Activated CD4-positive, alpha-beta T cell treated with anti-CD3 and anti-CD28 coated beads, Interleukin-2, amount 50 U/mL, for 48 hours (primary cell): ENCODE results near the gene PFKFB2.

Experiments used
- DNase-seq, 2 experiments: peaks; one replicate each; pipeline ENCODE4 v3.0.0-alpha.2; 2020

PFKFB2 gene

GRCh38 chr1:207022996-207023679 lies 29.9 kb upstream of the PFKFB2 start:
- DNase-seq, result no peak

- peak; percentile 14 to 26 for DNase-seq
Measured at GRCh38 chr1:207024202-207025145, 28.6 kb upstream of the PFKFB2 start.

GRCh38 chr1:207025146-207025880 lies 27.8 kb upstream of the PFKFB2 start:
- no peak for DNase-seq

DNA sequence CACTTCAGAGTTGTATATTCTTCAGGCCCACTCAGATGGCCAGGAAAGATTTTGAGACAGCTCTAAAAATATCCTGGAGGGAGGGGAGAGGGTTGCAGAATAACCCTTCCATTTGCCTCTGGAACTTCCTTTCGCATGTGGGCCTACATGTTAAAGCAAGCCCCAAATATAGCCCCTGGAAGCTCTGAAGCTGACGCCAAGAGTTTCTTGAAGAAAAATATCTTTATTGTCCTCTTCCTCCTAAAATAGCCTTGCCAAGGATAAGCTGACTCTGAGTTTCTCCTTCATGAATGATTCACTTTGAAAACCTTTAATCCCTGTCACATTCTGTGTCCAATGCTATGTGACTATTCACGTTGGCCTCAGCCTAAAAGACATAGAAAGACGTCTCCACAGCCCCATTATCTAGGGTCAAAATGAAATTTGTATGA lies 27.0 kb upstream of the PFKFB2 start:
- no peak for DNase-seq

DNA sequence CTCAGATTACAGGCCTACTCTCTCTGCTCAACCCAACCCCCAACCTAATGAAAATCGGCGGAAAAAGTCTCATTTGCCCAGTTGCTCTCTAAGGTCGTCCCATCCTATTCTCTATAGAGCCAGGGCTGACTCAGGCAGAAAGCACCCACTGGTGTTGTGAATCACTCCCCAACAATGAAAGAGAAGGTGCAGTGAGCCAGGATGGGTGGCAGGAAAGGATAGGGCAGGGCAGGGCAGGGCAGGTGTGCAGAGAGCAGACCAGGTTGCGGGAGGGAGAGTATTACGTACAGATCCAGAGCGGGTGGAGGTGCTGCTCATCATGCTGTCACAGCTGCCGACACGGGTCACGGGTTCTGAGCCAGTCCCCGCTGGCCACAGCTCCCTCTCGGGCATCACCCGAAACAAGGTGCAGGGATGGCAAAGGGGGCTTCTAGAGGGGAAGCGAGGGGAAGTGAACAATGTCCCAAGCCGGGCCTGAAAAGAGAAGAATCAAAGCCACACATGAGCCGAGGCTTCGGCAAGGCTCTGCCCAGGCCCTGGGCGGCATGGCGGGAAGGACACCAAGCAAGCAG lies 25.8 kb upstream of the PFKFB2 start:
- no peak for DNase-seq

DNA sequence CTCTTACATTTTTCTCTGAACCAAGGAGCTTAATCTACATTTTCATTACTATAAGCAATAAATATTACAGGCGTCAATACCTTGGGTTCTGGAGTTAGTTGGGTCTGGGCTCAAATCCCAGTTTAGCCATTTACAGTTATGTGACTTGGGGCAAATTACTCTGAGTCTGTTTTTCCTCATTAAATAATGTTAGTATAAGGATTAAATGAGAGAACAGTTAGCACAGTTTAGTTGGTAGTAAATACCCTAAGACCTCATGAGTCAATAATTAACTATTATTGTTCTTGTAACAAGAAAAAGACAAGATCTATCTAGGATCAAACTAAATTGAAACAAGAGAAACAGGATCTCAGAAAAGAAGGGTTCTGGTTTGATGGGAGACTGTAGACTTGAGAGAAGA lies 25.2 kb upstream of the PFKFB2 start:
- no peak for DNase-seq

DNA sequence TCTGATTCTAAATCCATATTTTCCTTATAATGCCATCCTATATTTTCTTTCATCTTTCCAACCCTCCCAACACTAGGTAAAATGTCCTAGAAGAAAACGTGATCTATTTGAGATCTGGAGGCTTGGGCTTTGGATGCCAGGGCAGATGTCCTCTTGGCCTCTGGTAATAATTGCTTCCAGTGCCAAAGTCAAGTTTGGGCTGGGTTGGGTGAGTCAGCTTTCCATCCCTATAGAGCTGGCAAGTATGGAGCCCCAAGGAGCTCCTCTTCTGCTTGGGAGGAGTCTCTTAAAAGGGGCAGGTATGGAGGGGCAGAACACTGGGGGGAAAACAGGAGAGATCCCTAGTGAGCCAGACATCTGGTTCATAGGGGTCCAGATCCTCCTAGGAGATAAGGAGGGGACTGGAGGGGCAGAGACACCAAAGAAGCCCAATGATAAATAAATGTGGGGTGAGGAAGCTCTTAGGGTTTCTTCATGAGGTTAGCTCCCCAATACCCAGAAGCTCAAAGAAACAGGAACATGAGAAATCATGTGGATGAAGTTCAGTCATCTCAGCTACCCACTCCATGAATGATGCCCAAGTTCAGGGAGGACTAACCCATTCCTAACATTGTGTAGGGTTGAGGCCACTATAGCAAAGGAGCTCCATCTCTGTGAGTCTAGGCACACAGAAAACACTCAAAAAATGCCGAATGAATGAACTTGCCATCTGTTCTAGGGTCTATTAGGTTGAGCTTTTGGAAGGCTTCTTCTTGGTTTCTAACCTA lies 24.0 kb upstream of the PFKFB2 start:
- no peak for DNase-seq

DNA sequence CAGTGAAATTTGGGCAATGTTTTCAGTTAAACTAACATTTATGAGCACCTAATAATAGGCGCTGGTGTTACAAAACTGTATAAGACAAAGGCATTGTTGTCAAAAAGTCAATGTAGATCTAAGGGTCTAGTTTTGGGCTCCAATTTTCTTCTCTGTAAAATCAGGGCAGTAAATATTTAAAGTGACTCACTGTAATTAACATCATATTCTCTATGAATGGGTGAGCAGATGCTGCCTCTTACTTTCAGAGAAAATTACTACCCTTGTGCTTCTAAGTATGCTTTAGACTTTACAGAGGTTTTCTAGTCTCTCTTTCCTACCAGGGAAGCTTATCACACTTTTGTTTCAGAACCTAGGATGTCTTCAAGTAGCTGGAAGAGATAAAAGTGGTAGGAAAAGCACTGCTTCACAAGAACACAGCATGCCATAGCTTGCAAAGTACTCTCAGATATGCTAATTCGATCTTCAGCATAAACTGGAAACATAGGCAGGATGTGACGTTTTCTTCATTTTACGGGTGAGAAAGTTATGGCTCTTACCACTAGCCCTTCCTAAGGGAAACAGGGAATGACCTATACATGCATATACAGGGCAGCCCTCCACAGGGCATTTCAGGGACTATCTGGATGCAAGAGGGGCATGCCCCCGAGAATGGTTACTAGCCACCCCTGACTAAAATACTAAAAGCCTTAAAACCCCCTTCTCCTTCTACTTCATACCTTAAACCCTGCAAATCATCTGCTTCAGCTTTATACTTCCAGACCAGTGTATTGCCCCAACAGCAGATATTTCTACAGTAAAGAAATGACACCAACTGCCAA lies 23.2 kb upstream of the PFKFB2 start:
- DNase-seq, result no peak

DNA sequence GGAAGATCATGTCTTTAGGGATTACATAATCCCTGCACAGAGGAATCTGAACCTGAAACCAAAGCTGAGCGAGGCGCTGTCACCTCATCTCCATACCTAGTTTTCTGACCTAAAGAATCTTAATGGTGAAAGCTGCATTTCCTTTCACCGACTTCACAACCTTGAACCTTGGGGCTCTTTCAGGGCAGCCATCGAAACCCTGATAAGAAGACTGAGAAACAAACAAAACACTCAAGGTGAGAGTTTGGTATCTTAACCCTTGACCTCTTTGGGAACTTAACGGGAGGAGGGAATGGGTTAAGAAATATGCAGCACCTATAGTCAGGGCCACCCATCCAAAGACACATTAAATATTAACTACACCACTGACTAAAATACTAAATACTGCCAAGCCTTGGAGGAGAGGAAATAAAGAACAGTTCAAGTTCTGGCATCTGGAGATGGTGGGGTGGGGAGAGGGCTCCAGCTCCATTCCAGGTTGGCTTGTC lies 22.5 kb upstream of the PFKFB2 start:
- DNase-seq, result no peak

DNA sequence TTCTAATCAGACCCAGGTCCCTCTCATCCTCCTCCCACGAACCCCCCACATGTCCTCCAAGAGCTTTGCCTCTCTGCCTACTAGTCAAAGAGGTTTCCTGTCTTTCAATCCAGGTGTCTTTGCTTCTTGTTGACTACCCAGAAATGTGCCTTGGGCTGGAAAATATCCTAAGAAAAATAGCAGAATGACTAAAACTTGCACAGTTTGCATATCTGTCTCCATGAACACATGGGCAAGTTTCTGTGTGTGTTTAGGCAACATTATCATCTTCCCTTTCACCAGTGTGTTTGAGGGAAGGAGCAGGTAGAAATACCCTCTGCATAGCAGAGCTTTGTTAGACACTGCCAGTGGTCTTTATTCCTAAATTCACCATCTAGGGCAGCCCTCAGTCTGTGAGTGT lies 22.1 kb upstream of the PFKFB2 start:
- DNase-seq, result no peak

- DNase-seq, result no peak
Measured at GRCh38 chr1:207031632-207032264, 21.3 kb upstream of the PFKFB2 start.

DNA sequence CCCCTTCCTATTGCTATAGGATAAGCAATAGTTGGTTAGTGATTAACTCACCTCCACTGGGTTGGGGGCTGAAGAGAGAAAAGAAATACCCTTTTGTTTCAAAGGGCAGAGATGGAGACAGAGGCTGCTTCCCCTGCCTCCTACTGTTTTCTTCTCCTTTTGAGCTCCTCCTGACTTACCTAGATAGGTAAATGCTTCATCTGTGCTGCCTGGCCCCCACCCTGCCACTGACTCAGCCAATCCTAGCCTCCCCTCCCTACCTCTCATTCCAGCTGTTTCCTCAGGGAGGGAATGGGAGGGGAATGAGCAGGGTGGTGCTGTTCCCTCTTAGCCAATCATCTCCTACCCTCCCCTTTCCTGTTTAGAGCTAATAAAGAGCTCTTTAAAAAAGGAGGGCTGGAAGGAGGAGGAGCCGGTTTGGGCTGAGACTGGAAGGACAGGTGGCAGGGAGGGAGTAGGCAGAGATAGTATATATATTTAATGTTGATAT lies 20.5 kb upstream of the PFKFB2 start, which contains the start of gene C1orf116:
Gene C1orf116, minus strand, starts transcription at position 229 of the 490 bp plus-strand sequence. CDS start 5,158 bp downstream, outside the sequence.
- DNase-seq, result no peak

DNA sequence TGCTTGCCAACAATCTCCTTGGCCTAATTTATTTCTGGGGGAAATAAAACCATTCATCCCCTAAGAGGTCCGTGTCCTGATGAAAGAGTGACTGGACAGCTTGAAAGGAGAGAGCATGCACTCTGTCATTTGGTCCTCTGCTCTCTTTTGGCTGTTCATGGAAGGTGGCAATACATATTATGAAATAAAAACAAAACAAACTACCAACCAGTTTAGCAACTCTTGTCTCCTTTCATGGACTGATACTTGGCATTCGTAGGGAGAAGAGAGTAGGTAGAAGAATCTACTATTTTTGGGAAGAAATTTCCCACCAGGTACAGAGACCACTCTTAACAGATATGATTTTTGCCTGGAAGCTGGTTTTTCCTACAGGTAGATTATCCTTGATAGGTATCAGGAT lies 19.8 kb upstream of the PFKFB2 start:
- no peak for DNase-seq

DNA sequence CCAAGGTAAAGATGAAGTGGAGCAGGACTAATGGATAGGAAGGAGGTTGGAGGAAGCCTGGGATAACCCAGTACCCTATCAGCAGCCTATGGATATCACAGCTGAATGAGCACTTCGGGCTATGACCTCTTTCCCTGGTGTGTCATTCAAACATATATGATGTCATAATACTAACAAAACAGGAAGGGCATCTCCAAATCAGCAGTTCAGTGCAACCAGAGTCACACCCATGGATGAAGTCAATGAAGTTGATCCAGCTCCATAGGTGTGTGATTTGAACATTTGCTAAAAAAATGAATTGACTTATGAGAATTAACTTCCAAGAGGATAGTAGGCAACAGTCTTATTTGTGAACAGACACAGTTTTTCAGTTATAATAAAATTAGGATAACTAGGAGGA lies 18.9 kb upstream of the PFKFB2 start:
- no peak for DNase-seq

DNA sequence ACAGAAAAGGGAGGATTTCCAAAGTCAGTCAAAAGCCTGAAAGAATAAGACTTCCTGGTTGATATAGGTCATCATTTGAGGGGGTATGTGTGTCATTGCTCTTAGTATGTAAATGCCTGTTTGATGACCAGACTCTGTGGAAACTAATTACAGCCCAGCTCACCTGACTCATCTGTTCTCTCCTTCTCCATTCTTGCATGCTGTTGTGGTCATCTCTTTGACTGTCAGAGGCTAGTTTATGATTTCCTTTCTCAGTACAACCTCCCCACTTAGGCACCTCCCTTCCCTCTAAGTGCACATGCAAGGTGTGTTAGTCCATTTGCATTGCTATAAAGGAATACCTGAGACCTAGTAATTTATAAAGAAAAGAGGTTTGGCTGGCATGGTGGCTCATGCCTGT lies 18.1 kb upstream of the PFKFB2 start:
- DNase-seq, result no peak

DNA sequence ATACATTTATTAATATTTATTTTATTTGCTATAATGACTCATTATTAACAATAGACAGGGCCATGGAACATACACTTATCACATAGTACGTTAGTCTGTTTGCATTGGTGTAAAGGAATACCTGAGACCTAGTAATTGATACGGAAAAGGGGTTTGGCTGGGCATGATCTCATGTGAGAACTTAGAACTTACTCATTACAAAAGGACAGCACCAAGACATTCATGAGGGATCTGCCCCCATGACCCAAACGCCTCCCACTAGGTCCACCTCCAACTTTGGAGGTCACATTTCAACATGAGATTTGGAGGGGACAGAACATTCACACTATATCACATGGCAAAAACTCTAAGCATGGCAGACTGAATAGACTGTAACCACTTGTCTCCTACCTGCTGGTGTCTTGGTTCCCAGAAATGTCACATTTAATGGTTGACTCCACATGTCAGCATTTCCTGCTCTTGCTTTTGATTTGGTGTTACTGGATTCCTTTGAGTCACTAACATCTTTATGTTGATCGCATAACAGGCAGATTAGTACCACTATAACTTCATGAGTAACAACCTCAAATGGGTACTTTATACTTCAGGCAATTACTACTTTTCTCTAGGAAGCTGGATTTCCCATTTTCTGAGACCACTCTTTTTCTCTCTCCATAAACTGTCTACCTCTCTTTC lies 17.1 kb upstream of the PFKFB2 start:
- DNase-seq, result no peak

- no peak for DNase-seq
Measured at GRCh38 chr1:207036865-207037264, 16.2 kb upstream of the PFKFB2 start.

DNA sequence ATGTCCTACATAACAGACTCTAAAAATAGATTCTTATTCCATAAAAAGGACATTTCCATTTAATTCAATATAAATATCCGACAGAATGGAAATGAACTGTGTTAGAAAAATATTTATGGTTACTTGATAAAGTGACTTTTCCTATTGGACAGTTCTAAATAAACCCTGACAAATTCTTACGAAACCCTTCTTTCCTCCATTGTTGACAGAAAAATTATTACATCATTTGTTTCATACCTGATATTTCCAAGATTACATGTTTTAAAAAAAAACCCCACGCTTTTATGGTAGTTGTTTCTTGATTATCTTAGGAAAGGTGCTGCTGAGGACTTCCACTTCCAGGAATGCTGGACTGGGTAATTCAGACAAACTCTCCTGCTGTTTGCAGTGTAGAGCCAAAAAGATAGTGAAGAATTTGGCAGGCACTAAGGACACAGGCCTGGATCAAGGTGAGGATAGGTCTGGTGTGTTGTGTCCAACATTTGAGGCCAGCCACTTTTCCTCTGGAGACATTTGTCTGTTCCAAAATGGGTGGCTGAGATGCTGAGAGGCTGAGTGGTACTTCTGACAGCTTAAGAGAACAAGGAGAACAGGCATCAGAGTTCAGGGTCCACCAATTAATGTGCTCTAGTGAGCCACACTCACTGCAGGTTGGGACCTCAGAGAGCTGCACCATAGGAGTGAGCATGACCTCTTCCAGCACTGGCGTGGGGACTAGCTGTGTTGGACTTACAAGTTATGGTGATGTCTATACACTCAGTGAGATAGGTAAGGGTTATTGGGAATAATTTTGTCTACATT lies 13.5 kb upstream of the PFKFB2 start:
- no peak for DNase-seq

DNA sequence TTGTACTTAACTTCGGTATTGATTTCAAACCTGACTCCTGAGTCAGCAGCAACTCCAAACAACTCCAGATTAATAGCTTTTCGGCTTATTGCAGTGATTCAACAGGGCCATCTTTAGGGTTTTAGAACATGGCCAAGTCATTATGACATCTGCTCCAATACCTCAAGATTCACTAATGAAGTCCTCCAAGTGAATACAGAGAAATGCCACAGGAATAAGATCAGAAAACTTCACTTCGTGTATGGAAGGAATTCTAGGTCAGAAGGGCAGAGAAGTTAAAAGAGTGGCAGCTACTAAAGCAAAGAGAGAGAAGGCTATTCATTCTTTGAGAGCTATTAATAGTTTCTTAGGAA lies 12.9 kb upstream of the PFKFB2 start:
- no peak for DNase-seq
